LNCaP clone FGC (cell line): Measurements from ENCODE around the gene SLC6A6.

Experiments
- DNase-seq: peaks from one replicate; pipeline ENCODE4 v3.0.0-alpha.2; 2011; ENCODE audit warnings: low read depth
- H3K4me3 ChIP-seq: 2 replicates; pipeline ENCODE4 v1.5.1; 2011; ENCODE audit warnings: mild to moderate bottlenecking, low read depth, low read length, control low read depth
- TF ChIP-seq, protein P1 (sequence below): IDR thresholded peaks from 2 replicates; pipeline ENCODE4 v1.5.1; 2012; ENCODE audit warnings: mild to moderate bottlenecking; ENCODE audit not compliant: control insufficient read depth, insufficient read depth; ENCODE audit errors: extremely low read depth

Gene SLC6A6

GRCh38 chr3:14372587-14372986, 29.8 kb upstream of the SLC6A6 start:
- TF ChIP-seq, protein P1, sequence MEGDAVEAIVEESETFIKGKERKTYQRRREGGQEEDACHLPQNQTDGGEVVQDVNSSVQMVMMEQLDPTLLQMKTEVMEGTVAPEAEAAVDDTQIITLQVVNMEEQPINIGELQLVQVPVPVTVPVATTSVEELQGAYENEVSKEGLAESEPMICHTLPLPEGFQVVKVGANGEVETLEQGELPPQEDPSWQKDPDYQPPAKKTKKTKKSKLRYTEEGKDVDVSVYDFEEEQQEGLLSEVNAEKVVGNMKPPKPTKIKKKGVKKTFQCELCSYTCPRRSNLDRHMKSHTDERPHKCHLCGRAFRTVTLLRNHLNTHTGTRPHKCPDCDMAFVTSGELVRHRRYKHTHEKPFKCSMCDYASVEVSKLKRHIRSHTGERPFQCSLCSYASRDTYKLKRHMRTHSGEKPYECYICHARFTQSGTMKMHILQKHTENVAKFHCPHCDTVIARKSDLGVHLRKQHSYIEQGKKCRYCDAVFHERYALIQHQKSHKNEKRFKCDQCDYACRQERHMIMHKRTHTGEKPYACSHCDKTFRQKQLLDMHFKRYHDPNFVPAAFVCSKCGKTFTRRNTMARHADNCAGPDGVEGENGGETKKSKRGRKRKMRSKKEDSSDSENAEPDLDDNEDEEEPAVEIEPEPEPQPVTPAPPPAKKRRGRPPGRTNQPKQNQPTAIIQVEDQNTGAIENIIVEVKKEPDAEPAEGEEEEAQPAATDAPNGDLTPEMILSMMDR, result no peak
- H3K4me3 ChIP-seq, result no peak overlapping the region
- no peak for DNase-seq

GRCh38 chr3:14373753-14374376, 28.5 kb upstream of the SLC6A6 start:
- no peak for DNase-seq
- TF ChIP-seq, protein P1, result no peak
- no peak overlapping the region for H3K4me3 ChIP-seq

GRCh38 chr3:14374444-14374883, 27.9 kb upstream of the SLC6A6 start:
- H3K4me3 ChIP-seq, result no peak overlapping the region
- TF ChIP-seq, protein P1, result no peak
- DNase-seq, result no peak

DNA sequence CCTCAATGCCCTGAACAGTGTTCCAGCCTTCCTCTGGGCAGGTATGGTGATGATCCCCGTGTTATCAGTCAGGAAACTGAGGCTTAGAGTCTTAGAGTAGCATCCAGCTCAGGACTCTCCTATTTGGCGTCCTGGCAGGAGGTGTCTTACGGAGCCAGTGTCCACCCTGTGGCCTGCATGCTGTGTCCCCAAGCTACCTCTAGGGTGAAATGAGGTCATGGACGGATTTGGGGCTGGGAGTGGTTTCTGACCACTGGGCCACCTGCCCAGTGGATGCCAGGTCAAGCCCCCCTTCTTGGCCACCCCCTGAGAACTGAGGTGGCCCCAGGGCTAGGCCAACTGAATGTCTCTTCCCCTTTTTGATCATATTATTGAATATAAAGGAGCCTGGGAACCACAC, 27.2 kb upstream of the SLC6A6 start:
- no peak for DNase-seq
- TF ChIP-seq, protein P1, result no peak
- H3K4me3 ChIP-seq, result no peak overlapping the region

GRCh38 chr3:14376348-14377043, 25.9 kb upstream of the SLC6A6 start:
- TF ChIP-seq, protein P1, result no peak
- H3K4me3 ChIP-seq, result no peak overlapping the region

GRCh38 chr3:14377044-14377837, 25.2 kb upstream of the SLC6A6 start:
- H3K4me3 ChIP-seq, result no peak overlapping the region
- TF ChIP-seq, protein P1, result no peak
- DNase-seq, result no peak

More at GRCh38 chr3:14376348-14377043, 25.9 kb upstream of the SLC6A6 start:
- DNase-seq, result no peak

- H3K4me3 ChIP-seq, result no peak overlapping the region
- DNase-seq, result no peak
- TF ChIP-seq, protein P1, result no peak
Observed at GRCh38 chr3:14377838-14378169, 24.6 kb upstream of the SLC6A6 start.
